ENCODE measurements around the gene FAM170B. TPM values are rescaled to one million over a fixed set of nuclear protein-coding genes. Genes with fewer than 3 reads are reported as not detected.

The FAM170B gene
- total RNA-seq, 1 experiment from 2014 or later, result not detected

GRCh38 chr10:49110684-49111319 is 23.0 kb downstream of the FAM170B start:
- H3K4me3 ChIP-seq (ENCODE audit: low read depth in 2 of 2, low read length in 2 of 2), result no peak overlapping the region
- H3K9me3 ChIP-seq (ENCODE audit: control insufficient read depth, insufficient read depth, low read depth, low read length), result no peaks in the 10 kb centered on the region
- no peak overlapping the region for H3K27ac ChIP-seq (ENCODE audit: low read length)
- no peaks in the 10 kb centered on the region for H3K36me3 ChIP-seq (ENCODE audit: control insufficient read depth, insufficient read depth, low read length)
- H3K4me1 ChIP-seq (ENCODE audit: control insufficient read depth, insufficient read depth, low read length), result no peaks in the 10 kb centered on the region
- intact Hi-C loops (cut with micrococcal nuclease; ENCODE audit: unreplicated experiment) (no loop called here), in situ Hi-C loops (cut with HindIII; ENCODE audit: low pct_unique_long_range_greater_than_20kb, low sequenced_read_pairs) (no loop called here)
- DNase-seq (ENCODE audit: low read depth, low spot score), result no peak
- no TSS peak for BruUV-seq (replicated peaks)
- ChIA-PET CTCF (no interaction called here), POLR2A (no interaction called here)
- no peak for ATAC-seq
- TF ChIP-seq TCF7L2 (IDR thresholded peaks at IDR 0.05; ENCODE audit: low read depth, low read length) (no peak), REST (IDR thresholded peaks at IDR 0.05; ENCODE audit: insufficient read depth in 1 of 2, low read depth in 2 of 2, low read length in 1 of 2) (no peak), POLR2AphosphoS5 (IDR thresholded peaks at IDR 0.05; ENCODE audit: low read depth, low read length) (no peak), SIN3A (IDR thresholded peaks at IDR 0.05; ENCODE audit: borderline replicate concordance, insufficient read depth, low read depth, low read length) (no peak)
- TF ChIP-seq, protein P1, sequence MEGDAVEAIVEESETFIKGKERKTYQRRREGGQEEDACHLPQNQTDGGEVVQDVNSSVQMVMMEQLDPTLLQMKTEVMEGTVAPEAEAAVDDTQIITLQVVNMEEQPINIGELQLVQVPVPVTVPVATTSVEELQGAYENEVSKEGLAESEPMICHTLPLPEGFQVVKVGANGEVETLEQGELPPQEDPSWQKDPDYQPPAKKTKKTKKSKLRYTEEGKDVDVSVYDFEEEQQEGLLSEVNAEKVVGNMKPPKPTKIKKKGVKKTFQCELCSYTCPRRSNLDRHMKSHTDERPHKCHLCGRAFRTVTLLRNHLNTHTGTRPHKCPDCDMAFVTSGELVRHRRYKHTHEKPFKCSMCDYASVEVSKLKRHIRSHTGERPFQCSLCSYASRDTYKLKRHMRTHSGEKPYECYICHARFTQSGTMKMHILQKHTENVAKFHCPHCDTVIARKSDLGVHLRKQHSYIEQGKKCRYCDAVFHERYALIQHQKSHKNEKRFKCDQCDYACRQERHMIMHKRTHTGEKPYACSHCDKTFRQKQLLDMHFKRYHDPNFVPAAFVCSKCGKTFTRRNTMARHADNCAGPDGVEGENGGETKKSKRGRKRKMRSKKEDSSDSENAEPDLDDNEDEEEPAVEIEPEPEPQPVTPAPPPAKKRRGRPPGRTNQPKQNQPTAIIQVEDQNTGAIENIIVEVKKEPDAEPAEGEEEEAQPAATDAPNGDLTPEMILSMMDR (IDR thresholded peaks at IDR 0.05), result no peak
- H3K27me3 ChIP-seq (ENCODE audit: control insufficient read depth, insufficient read depth, low read length), result peaks cover 12% of the 10 kb centered on the region

- BruUV-seq (replicated peaks), result no TSS peak
Observed at GRCh38 chr10:49109669-49110340, 24.0 kb downstream of the FAM170B start.

GRCh38 chr10:49108656-49109055 is 25.2 kb downstream of the FAM170B start:
- Histone ChIP-seq H3K9me3 (ENCODE audit: control insufficient read depth, insufficient read depth, low read depth, low read length) (no peaks in the 10 kb centered on the region), H3K4me3 (ENCODE audit: low read depth in 2 of 2, low read length in 2 of 2) (no peak overlapping the region), H3K27me3 (ENCODE audit: control insufficient read depth, insufficient read depth, low read length) (peaks cover 5% of the 10 kb centered on the region; the same call in 1 of the 2 replicates), H3K36me3 (ENCODE audit: control insufficient read depth, insufficient read depth, low read length) (no peaks in the 10 kb centered on the region), H3K27ac (ENCODE audit: low read length) (no peak overlapping the region), H3K4me1 (ENCODE audit: control insufficient read depth, insufficient read depth, low read length) (no peaks in the 10 kb centered on the region)
- in situ Hi-C loops (cut with HindIII; ENCODE audit: low pct_unique_long_range_greater_than_20kb, low sequenced_read_pairs) (no loop called here), intact Hi-C loops (cut with micrococcal nuclease; ENCODE audit: unreplicated experiment) (no loop called here)
- TF ChIP-seq TCF7L2 (IDR thresholded peaks at IDR 0.05; ENCODE audit: low read depth, low read length) (no peak), POLR2AphosphoS5 (IDR thresholded peaks at IDR 0.05; ENCODE audit: low read depth, low read length) (no peak), REST (IDR thresholded peaks at IDR 0.05; ENCODE audit: insufficient read depth in 1 of 2, low read depth in 2 of 2, low read length in 1 of 2) (no peak), SIN3A (IDR thresholded peaks at IDR 0.05; ENCODE audit: borderline replicate concordance, insufficient read depth, low read depth, low read length) (no peak)
- TF ChIP-seq, protein P1 (IDR thresholded peaks at IDR 0.05), result no peak
- ChIA-PET POLR2A (interaction anchor here (0.6 kb wide), 1 partner anchor 34 kb away, joined by 6 read pairs; no protein-coding TSS in a partner anchor), CTCF (no interaction called here)
- BruUV-seq (replicated peaks), result no TSS peak
- DNase-seq (ENCODE audit: low read depth, low spot score) (no peak), ATAC-seq (no peak)

More at GRCh38 chr10:49109669-49110340, 24.0 kb downstream of the FAM170B start:
- ChIA-PET POLR2A (no interaction called here), CTCF (no interaction called here)
- Histone ChIP-seq H3K36me3 (ENCODE audit: control insufficient read depth, insufficient read depth, low read length) (no peaks in the 10 kb centered on the region), H3K4me3 (ENCODE audit: low read depth in 2 of 2, low read length in 2 of 2) (no peak overlapping the region), H3K4me1 (ENCODE audit: control insufficient read depth, insufficient read depth, low read length) (no peaks in the 10 kb centered on the region), H3K27me3 (ENCODE audit: control insufficient read depth, insufficient read depth, low read length) (peaks cover 12% of the 10 kb centered on the region), H3K27ac (ENCODE audit: low read length) (no peak overlapping the region), H3K9me3 (ENCODE audit: control insufficient read depth, insufficient read depth, low read depth, low read length) (no peaks in the 10 kb centered on the region)
- TF ChIP-seq SIN3A (IDR thresholded peaks at IDR 0.05; ENCODE audit: borderline replicate concordance, insufficient read depth, low read depth, low read length) (no peak), TCF7L2 (IDR thresholded peaks at IDR 0.05; ENCODE audit: low read depth, low read length) (no peak), POLR2AphosphoS5 (IDR thresholded peaks at IDR 0.05; ENCODE audit: low read depth, low read length) (no peak)
- intact Hi-C loops (cut with micrococcal nuclease; ENCODE audit: unreplicated experiment), result no loop called here
- no peak for ATAC-seq
- no peak for DNase-seq (ENCODE audit: low read depth, low spot score)
- in situ Hi-C loops (cut with HindIII; ENCODE audit: low pct_unique_long_range_greater_than_20kb, low sequenced_read_pairs), result no loop called here
